AG04450 (cell line): Measurements from ENCODE around the gene KHK. TPM values are rescaled to one million over a fixed set of nuclear protein-coding genes. Genes with fewer than 3 reads are reported as not detected.

Source experiments
- CTCF ChIA-PET: fragments of 300-600, 350-600 bp; formaldehyde crosslinking; extraction: SDS; loops from one replicate; lab custom pipeline; 2022; ENCODE audit warnings: antibody characterized with exemption, inconsistent platforms; lab: Charles Lee
- POLR2A ChIA-PET: fragments of 350-600 bp; formaldehyde crosslinking; extraction: SDS; loops from one replicate; lab custom pipeline; 2021; ENCODE audit warnings: antibody characterized with exemption, inconsistent platforms; lab: Yijun Ruan, JAX
- DNase-seq: peaks from one replicate; pipeline ENCODE4 v3.0.0-alpha.2; 2011; ENCODE audit warnings: low read depth, low spot score
- H3K27ac ChIP-seq: one replicate; pipeline ENCODE4 v1.5.1; 2012; ENCODE audit warnings: low read depth, low read length, control low read depth
- H3K27me3 ChIP-seq: one replicate; pipeline ENCODE4 v1.6.0; 2012; ENCODE audit warnings: low read length; ENCODE audit not compliant: control insufficient read depth, insufficient read depth
- H3K4me3 ChIP-seq: 2 replicates; pipeline ENCODE4 v1.5.1; 2011; ENCODE audit warnings: mild to moderate bottlenecking, low read depth, low read length, control low read depth
- H3K9me3 ChIP-seq: 2 replicates; pipeline ENCODE4 v1.5.1; 2012; ENCODE audit warnings: low read length; ENCODE audit not compliant: control insufficient read depth, insufficient read depth
- CTCF ChIP-seq: IDR thresholded peaks from 2 replicates; pipeline ENCODE4 v1.5.1; 2011; ENCODE audit warnings: low read depth, low read length, control low read depth, inconsistent platforms
- polyA plus RNA-seq: library from polyadenylated mRNA; depleted of rRNA; stranded (reverse); fragments of >200 nt; gene quantifications from 2 replicates; pipeline ENCODE4 v1.2.3, GENCODE V29; 2011

Gene KHK
- polyA plus RNA-seq, 1 experiment = 0.37 TPM

GRCh38 chr2:27092696-27093429 lies 6.3 kb downstream of the KHK start:
- no peaks in the 10 kb centered on the region for H3K27me3 ChIP-seq
- no peak for TF ChIP-seq CTCF
- POLR2A ChIA-PET = no interaction called here
- CTCF ChIA-PET = no interaction called here
- no peak for DNase-seq
- H3K4me3 ChIP-seq = no peak overlapping the region
- H3K9me3 ChIP-seq = no peaks in the 10 kb centered on the region
- no peak overlapping the region for H3K27ac ChIP-seq

GRCh38 chr2:27093430-27094352 lies 7.1 kb downstream of the KHK start:
- no peak for TF ChIP-seq CTCF
- Histone ChIP-seq H3K27me3 (no peaks in the 10 kb centered on the region), H3K27ac (no peak overlapping the region), H3K9me3 (no peaks in the 10 kb centered on the region), H3K4me3 (no peak overlapping the region)
- CTCF ChIA-PET = no interaction called here
- DNase-seq = no peak
- POLR2A ChIA-PET = no interaction called here

GRCh38 chr2:27094353-27094984 lies 7.9 kb downstream of the KHK start:
- CTCF ChIA-PET = interaction anchor here (9.6 kb wide), 1 partner anchor 97 kb away, joined by 136 read pairs; no protein-coding TSS in a partner anchor

DNA sequence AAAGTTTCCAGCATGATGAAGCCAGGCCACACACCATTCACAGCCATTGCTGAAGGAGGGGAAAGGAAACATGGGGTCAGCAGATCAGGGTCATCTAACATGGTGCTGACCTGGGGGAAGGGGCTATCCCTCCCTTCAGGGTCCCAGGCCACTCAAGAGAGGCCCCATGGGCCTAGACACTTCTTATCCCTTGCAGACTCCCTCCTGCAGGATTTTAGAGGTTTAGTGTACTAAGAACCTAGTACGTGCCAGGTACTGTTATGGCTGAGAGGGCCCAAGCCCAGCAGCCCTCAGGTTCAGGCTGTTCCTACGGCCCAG lies 8.8 kb downstream of the KHK start:
- Histone ChIP-seq H3K27ac (no peak overlapping the region), H3K9me3 (no peaks in the 10 kb centered on the region; the same call in 1 of the 2 replicates), H3K27me3 (no peaks in the 10 kb centered on the region), H3K4me3 (no peak overlapping the region)
- TF ChIP-seq CTCF = no peak
- DNase-seq = no peak
- ChIA-PET POLR2A (no interaction called here), CTCF (interaction anchor here (6.0 to 9.6 kb wide), 2 partner anchors 96 to 184 kb away, joined by 50 to 136 read pairs; no protein-coding TSS in a partner anchor)

More at GRCh38 chr2:27094353-27094984, 7.9 kb downstream of the KHK start:
- no peak overlapping the region for H3K4me3 ChIP-seq
- POLR2A ChIA-PET = no interaction called here
- no peak overlapping the region for H3K27ac ChIP-seq
- no peak for DNase-seq
- TF ChIP-seq CTCF = no peak
- no peaks in the 10 kb centered on the region for H3K9me3 ChIP-seq
- no peaks in the 10 kb centered on the region for H3K27me3 ChIP-seq
